Trophoblast cell (in vitro differentiated cells and primary cell): Measurements from ENCODE around the gene RANBP3L.

ENCODE experiments used
- DNase-seq, 2 donors: peaks; one replicate each; pipeline ENCODE4 v3.0.0-alpha.2; 2016
- H2AFZ ChIP-seq: 2 replicates; pipeline ENCODE4 v1.6.1; 2013; ENCODE audit warnings: low read length, moderate library complexity, mild to moderate bottlenecking; ENCODE audit not compliant: insufficient read depth, poor library complexity
- H2AK5ac ChIP-seq: 2 replicates; pipeline ENCODE4 v1.6.1; 2013; ENCODE audit warnings: mild to moderate bottlenecking, low read length
- H2BK120ac ChIP-seq: 2 replicates; pipeline ENCODE4 v1.6.1; 2013; ENCODE audit warnings: low read length, mild to moderate bottlenecking, moderate library complexity; ENCODE audit not compliant: insufficient read depth, poor library complexity
- H2BK12ac ChIP-seq: 2 replicates; pipeline ENCODE4 v1.6.1; 2013; ENCODE audit warnings: mild to moderate bottlenecking, low read length, moderate library complexity
- H2BK5ac ChIP-seq: 2 replicates; pipeline ENCODE4 v1.6.1; 2013; ENCODE audit warnings: low read length, low read depth, moderate library complexity, mild to moderate bottlenecking; ENCODE audit not compliant: poor library complexity
- H3K14ac ChIP-seq: 2 replicates; pipeline ENCODE4 v1.6.1; 2013; ENCODE audit warnings: mild to moderate bottlenecking, low read length
- H3K18ac ChIP-seq: 2 replicates; pipeline ENCODE4 v1.6.1; 2013; ENCODE audit warnings: mild to moderate bottlenecking, low read length
- H3K23ac ChIP-seq: 2 replicates; pipeline ENCODE4 v1.6.1; 2013; ENCODE audit warnings: low read length
- H3K27ac ChIP-seq: 2 replicates; pipeline ENCODE4 v1.5.1; 2013; ENCODE audit warnings: low read depth, mild to moderate bottlenecking, inconsistent platforms, low read length, moderate library complexity
- H3K27me3 ChIP-seq: 2 replicates; pipeline ENCODE4 v1.6.1; 2013; ENCODE audit warnings: inconsistent platforms, mild to moderate bottlenecking, low read length, moderate library complexity; ENCODE audit not compliant: insufficient read depth
- H3K36me3 ChIP-seq, 2 experiments: 1 replicate in 1 of 2; 2 replicates in 1 of 2; pipeline ENCODE4 v1.6.1; 2013; ENCODE audit warnings: low read length in 2 of 2, mild to moderate bottlenecking in 2 of 2, moderate library complexity in 1 of 2; ENCODE audit not compliant: insufficient read depth in 2 of 2, control insufficient read depth in 1 of 2
- H3K4ac ChIP-seq: 2 replicates; pipeline ENCODE4 v1.6.1; 2013; ENCODE audit warnings: low read depth, mild to moderate bottlenecking, low read length, moderate library complexity
- H3K4me1 ChIP-seq, 2 experiments: 1 replicate in 1 of 2; 2 replicates in 1 of 2; pipeline ENCODE4 v1.6.1; 2013; ENCODE audit warnings: low read length in 2 of 2, mild to moderate bottlenecking in 2 of 2, moderate library complexity in 1 of 2; ENCODE audit not compliant: insufficient read depth in 2 of 2, control insufficient read depth in 1 of 2
- H3K4me2 ChIP-seq: 2 replicates; pipeline ENCODE4 v1.6.1; 2013; ENCODE audit warnings: inconsistent platforms, mild to moderate bottlenecking, low read length, moderate library complexity
- H3K4me3 ChIP-seq: 2 replicates; pipeline ENCODE4 v1.5.1; 2013; ENCODE audit warnings: mild to moderate bottlenecking, low read depth, low read length, inconsistent platforms
- H3K79me1 ChIP-seq: one replicate; pipeline ENCODE4 v1.6.1; 2013; ENCODE audit warnings: low read length
- H3K79me2 ChIP-seq: 2 replicates; pipeline ENCODE4 v1.6.1; 2013; ENCODE audit warnings: low read length, mild to moderate bottlenecking; ENCODE audit not compliant: control insufficient read depth, insufficient read depth, poor library complexity
- H3K9ac ChIP-seq: 2 replicates; pipeline ENCODE4 v1.6.1; 2013; ENCODE audit warnings: mild to moderate bottlenecking, low read length
- H3K9me3 ChIP-seq: 2 replicates; pipeline ENCODE4 v1.6.1; 2013; ENCODE audit warnings: low read depth, mild to moderate bottlenecking, control low read depth, inconsistent platforms, low read length; ENCODE audit not compliant: insufficient read depth
- H4K12ac ChIP-seq: 2 replicates; pipeline ENCODE4 v1.6.1; 2013; ENCODE audit warnings: low read depth, mild to moderate bottlenecking, low read length, moderate library complexity
- H4K8ac ChIP-seq: 2 replicates; pipeline ENCODE4 v1.6.1; 2013; ENCODE audit warnings: low read depth, mild to moderate bottlenecking, low read length, moderate library complexity
- H4K91ac ChIP-seq: one replicate; pipeline ENCODE4 v1.6.1; 2013; ENCODE audit warnings: low read depth, mild to moderate bottlenecking, low read length, moderate library complexity
- WGBS: extraction: QIAGEN DNeasy Blood & Tissue Kit; methylation state at CpG from one replicate; pipeline ENCODE4 v1.1.7; 2013; ENCODE audit warnings: missing lambda C conversion rate; ENCODE audit not compliant: insufficient read length, insufficient coverage; ENCODE audit errors: extremely low coverage; 5-methylcytosine and 5-hydroxymethylcytosine counted together

Gene RANBP3L

GRCh38 chr5:36209664-36210063 lies 92.0 kb downstream of the RANBP3L start:
- Histone ChIP-seq H3K9ac (no peak overlapping the region), H2AFZ (no peak overlapping the region), H3K27me3 (no peaks in the 10 kb centered on the region), H3K79me1 (no peaks in the 10 kb centered on the region), H4K12ac (no peak overlapping the region), H3K14ac (no peak overlapping the region), H3K4me2 (no peak overlapping the region), H3K4me3 (no peak overlapping the region), H2BK120ac (no peak overlapping the region), H3K36me3 (peaks cover 0 to 2% of the 10 kb centered on the region in 2 experiments), H3K79me2 (no peaks in the 10 kb centered on the region), H3K27ac (no peak overlapping the region), H3K4me1 (no peaks in the 10 kb centered on the region), H2BK12ac (no peak overlapping the region), H3K4ac (no peak overlapping the region), H4K8ac (no peak overlapping the region), H2BK5ac (no peak overlapping the region), H3K18ac (no peak overlapping the region), H3K23ac (no peak overlapping the region), H2AK5ac (no peak overlapping the region), H3K9me3 (no peaks in the 10 kb centered on the region), H4K91ac (no peak overlapping the region)
- no CpG with 5 or more reads among the region's 3 CpGs for WGBS
- DNase-seq = no peak

- H3K14ac ChIP-seq = no peak overlapping the region
- no peak overlapping the region for H3K4ac ChIP-seq
- no peaks in the 10 kb centered on the region for H3K9me3 ChIP-seq
- H3K36me3 ChIP-seq = peaks cover 0 to 2% of the 10 kb centered on the region in 2 experiments
- H3K4me2 ChIP-seq = no peak overlapping the region
- H3K27ac ChIP-seq = no peak overlapping the region
- no peaks in the 10 kb centered on the region for H3K79me2 ChIP-seq
- H2BK120ac ChIP-seq = no peak overlapping the region
- no peak overlapping the region for H3K9ac ChIP-seq
- no peaks in the 10 kb centered on the region for H3K4me1 ChIP-seq
- no peak overlapping the region for H4K91ac ChIP-seq
- H4K12ac ChIP-seq = no peak overlapping the region
- no CpG with 5 or more reads among the region's 2 CpGs for WGBS
- H3K23ac ChIP-seq = no peak overlapping the region
- no peak overlapping the region for H3K4me3 ChIP-seq
- no peak overlapping the region for H2BK5ac ChIP-seq
- no peaks in the 10 kb centered on the region for H3K79me1 ChIP-seq
- no peak overlapping the region for H2AK5ac ChIP-seq
- no peak overlapping the region for H3K18ac ChIP-seq
- no peaks in the 10 kb centered on the region for H3K27me3 ChIP-seq
- H4K8ac ChIP-seq = no peak overlapping the region
- H2AFZ ChIP-seq = no peak overlapping the region
- H2BK12ac ChIP-seq = no peak overlapping the region
- no peak for DNase-seq
These were observed 92.9 kb downstream of the RANBP3L start for GRCh38 chr5:36208786-36209185.

GRCh38 chr5:36206913-36207312 lies 94.8 kb downstream of the RANBP3L start:
- no peak overlapping the region for H2AFZ ChIP-seq
- H3K18ac ChIP-seq = no peak overlapping the region
- H4K8ac ChIP-seq = no peak overlapping the region
- no peak overlapping the region for H3K4me3 ChIP-seq
- no peak overlapping the region for H3K23ac ChIP-seq
- no peaks in the 10 kb centered on the region for H3K4me1 ChIP-seq
- H3K27ac ChIP-seq = no peak overlapping the region
- no peak overlapping the region for H2BK5ac ChIP-seq
- H3K79me1 ChIP-seq = no peaks in the 10 kb centered on the region
- H4K91ac ChIP-seq = no peak overlapping the region
- no peak overlapping the region for H2BK120ac ChIP-seq
- no peak overlapping the region for H3K4me2 ChIP-seq
- no peak overlapping the region for H3K9ac ChIP-seq
- peak; percentile 17 to 82 for DNase-seq
- H3K14ac ChIP-seq = no peak overlapping the region
- no peak overlapping the region for H2AK5ac ChIP-seq
- H3K27me3 ChIP-seq = no peaks in the 10 kb centered on the region
- no peak overlapping the region for H3K4ac ChIP-seq
- H4K12ac ChIP-seq = no peak overlapping the region
- H3K9me3 ChIP-seq = no peaks in the 10 kb centered on the region
- no peak overlapping the region for H2BK12ac ChIP-seq
- H3K79me2 ChIP-seq = no peaks in the 10 kb centered on the region
- peaks cover 0 to 2% of the 10 kb centered on the region in 2 experiments for H3K36me3 ChIP-seq

- Histone ChIP-seq H3K79me2 (no peaks in the 10 kb centered on the region), H3K9me3 (no peaks in the 10 kb centered on the region), H3K18ac (no peak overlapping the region), H3K9ac (no peak overlapping the region), H3K27ac (no peak overlapping the region), H3K36me3 (peaks cover 0 to 2% of the 10 kb centered on the region in 2 experiments), H3K4me1 (no peaks in the 10 kb centered on the region), H4K91ac (no peak overlapping the region), H2AK5ac (no peak overlapping the region), H4K8ac (no peak overlapping the region), H3K14ac (no peak overlapping the region), H4K12ac (no peak overlapping the region), H3K27me3 (no peaks in the 10 kb centered on the region), H3K4me3 (no peak overlapping the region), H3K4ac (no peak overlapping the region), H2BK5ac (no peak overlapping the region), H3K4me2 (no peak overlapping the region), H2BK120ac (no peak overlapping the region), H3K79me1 (no peaks in the 10 kb centered on the region), H2BK12ac (no peak overlapping the region), H3K23ac (no peak overlapping the region), H2AFZ (no peak overlapping the region)
- WGBS = no CpG with 5 or more reads among the region's 2 CpGs
- DNase-seq = no peak
These were observed 96.4 kb downstream of the RANBP3L start for GRCh38 chr5:36205329-36205728.
